Activated gamma-delta T cell treated with Interleukin-2 at 50 U/mL for 16 hours (primary cell): Measurements from ENCODE around the gene CTDSP2.
"Not testable (repeated sequence)": the region's sequence is repeated elsewhere in the genome, so short reads cannot be mapped to it uniquely, and the experiment has no call there.

Source experiments
- DNase-seq: peaks from one replicate; pipeline ENCODE4 v3.0.0-alpha.2; 2020

CTDSP2 gene

DNA sequence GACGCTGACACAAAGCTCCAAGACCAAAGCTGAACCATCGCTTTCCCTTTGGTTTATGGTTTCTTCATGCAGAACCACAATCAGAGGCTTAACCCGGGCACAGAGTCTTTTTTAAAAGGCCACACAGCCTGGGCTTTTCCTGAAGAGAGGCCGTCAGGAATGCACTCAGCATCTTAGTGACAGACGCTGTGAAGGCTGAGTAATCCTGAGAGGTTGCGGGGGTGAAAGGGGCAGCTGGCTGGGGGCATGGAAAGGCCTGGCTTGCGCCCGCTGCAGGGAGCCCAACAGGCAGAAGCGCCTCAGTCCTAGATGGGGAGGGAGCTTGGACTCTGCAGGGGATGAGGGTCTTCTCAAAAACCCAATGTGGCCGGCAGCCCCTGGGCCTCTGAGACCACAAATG is 13.6 kb downstream of the CTDSP2 start:
- no peak for DNase-seq

DNA sequence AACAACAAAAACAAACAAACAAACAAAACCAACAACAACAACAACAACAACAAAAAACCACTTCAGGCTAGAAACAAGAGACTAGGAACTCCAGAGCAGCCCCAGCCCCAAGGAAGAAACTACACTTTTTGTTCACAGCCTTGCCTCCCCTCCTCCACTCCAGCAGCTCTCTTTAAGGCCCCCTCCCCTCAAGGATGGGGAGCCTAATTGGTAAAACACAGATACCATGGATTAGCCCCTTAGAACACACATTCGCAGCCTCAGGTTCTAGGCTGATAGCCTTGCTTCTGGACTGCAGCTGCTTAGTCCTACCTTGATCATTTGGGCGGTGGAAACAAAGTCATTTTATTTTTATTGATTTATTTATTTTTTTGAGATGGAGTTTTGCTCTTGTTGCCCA is 16.1 kb downstream of the CTDSP2 start:
- no peak for DNase-seq

DNA sequence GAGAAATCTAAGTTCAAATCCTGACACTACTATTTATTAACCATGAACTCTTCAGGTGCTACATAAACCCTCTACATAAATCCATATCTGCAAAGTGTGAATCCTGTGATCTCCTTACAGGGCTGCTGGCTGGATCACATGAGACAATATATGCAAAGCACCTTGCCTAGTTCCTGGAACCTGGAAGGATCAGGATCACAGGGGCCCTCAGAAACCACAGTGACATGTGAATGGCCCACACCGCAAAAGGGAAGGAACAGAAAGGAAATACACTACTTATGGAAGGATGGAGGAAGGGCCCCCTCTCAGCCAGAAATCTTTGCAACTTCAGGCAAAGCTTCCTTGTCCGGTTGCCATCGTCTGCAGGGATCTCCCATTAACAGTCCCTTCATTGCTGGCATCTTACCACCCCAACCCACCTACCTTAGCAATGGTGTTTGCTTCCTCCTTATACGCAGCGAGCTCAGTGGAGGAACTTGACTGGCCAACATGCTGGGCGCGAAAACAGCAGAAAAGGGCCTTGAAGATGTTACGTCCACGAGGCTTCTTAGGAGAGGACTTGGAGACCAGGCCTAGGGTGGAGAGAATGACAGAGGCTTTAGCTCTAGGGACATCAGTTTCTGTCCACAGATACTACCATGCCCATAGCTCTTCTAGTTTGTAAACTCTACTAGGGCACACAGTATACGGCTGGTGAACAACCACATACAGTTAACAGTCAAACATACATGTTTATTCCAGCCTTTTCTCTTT is 17.3 kb downstream of the CTDSP2 start:
- DNase-seq: no peak

DNA sequence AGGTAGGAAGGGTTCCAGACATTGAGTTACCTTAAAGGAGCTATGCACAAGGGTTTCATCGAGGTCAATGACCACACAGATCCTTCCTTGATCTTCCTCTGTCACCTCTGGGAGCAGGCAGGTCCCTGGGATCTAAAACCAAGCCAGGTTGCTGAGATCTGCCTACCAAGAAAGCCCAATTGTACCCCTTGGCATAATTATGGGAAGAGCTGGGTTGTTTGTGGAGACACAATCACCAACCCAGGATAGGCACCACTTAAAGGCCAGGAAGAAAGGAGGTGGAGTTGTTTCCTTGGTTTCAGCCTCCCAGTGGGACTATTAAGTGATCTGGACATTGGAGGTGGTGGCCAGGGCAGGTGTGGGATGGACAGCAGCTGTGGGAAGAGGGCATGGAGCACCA is 19.6 kb downstream of the CTDSP2 start:
- no peak for DNase-seq

DNA sequence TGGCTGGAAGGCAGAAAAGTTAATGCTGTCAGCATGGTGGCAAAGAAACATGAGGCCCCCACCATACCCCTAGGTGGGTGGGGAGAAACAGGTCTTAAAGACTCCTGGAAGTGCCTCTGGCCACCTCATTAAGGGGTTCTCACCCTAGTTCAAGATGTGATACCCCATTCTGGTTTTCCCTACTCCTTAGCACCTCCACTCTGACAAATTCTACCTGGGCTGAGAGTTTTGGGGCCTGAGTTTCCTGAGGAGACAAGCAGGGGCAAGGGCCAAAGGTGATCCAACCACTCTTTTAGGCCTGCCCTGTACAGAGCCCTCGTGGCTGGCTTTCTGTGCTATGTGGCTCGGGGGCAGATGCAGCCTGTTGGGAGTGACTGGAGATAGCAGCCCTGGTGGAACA is 20.1 kb downstream of the CTDSP2 start:
- no peak for DNase-seq

DNA sequence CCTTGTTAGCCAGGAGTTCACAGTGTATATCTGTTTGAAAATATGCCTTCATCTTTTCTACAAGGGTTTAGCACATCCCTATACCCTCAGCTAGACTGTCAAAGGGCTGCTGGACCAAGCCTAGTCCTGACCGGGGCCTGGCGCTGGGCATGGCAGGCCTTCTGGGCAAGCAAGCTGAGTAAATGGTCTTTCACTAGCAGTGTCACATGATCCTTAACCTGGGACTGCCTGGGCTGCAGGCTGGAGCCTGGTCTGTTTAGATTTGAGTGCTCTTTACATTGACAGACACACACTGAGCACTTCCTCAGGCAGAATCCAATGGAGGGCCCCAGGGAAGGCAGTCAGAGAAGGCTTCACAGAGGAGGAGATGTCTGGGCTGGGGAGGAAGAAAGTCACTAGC is 21.1 kb downstream of the CTDSP2 start:
- no peak for DNase-seq

DNA sequence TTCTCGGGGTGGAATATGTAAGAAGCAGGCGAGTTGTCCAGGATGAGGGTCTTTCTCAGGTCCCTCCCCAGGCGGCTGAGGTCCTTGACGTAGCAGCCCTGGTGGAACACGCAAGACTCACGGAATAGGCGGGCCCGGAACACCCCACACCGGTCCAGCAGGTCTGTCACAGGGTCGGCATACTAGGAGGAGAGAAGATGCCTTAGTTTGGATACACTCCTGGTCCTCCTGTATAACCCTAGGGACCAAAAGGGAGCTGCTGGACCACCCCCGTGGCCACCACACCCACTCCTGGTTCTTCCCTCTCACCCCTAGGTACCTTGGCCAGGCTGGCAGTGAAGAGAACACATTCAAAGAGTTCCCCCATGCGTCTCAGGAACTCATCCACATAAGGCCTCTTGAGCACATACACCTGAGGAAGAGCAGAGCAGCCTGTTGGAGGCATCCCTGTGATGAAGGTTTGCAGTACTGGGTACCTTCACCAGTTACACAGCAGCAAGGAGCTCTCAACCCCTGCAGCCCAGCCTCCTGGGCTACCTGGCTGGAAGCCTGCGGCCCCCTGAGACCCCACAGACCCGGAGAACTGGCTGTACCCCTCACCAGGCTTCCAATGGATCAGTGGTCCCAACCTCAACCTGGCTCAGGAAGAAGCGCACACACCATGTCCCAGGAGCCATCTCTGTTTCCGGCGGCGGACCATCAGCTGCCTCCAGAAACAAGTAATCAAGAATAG is 22.5 kb downstream of the CTDSP2 start:
- DNase-seq: no peak

DNA sequence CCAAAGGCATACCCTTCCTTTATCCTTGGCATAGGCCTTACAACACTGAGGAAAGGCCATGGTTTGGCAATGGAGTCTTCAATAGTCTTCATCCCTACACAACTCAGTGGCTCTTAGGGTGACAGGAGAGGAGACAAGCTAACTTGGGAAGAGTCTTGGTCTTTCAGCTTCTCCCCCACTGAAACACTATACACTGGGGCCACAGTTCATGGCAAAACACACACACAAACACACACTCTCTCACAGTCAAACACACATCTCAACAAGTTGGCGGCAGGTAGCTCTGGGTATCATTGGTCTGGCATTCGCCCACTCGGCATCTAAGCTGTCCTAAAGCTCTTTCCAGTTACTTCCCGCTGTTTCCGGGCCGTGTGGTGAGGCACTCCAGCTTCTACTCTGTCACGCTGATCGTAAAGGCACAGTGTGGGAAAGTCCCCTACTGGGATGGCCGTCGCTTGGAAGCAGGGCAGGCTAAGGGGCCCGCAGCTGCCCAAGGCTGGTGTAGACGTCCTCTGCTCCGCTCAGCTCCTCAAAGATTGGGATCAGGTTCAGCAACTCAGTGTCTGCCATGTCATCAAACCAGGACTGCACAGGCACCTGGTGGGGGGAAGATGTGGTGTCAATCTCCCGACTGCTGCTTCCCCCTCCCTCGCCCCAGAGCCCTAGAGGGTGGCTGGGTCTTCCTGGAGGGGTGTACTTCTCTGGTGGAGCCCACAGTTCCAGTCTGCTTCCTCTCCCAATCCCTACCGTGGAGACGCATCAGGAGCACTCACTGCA is 23.2 kb downstream of the CTDSP2 start:
- no peak for DNase-seq

DNA sequence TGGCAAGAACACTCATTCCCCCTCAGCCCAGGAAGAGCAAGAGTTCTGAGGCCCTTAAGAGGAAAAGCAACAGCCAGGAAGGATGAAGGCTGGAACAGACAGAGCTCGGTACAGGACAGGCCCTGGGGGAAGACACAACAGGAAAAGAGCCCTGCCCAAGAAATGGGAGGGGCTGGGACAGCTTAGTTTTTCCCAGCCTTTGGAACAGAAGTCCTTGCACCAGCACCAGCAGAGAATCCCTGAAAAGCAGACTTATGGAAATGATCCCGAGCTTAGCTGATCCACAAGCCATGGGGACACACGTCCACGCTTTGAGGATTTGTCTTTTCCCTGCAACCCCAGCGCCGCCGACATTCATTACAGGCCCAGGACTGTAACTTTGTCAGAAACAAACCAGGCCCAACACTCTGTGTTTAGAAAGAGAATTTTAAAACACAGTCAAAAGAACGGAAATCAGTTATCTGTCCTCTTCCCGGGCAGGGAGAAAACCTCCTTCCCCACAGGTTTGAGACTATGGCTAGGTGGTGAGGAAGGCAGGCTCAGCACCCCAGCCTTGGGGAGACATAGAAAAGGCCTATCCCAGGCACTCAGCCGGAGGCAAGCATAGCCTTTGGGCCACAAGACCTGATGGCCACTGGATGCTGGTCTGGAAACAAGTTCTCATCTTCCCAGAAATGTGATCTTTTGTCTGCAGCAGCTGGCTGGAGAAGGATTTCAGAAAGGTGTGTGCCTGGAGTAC is 24.0 kb downstream of the CTDSP2 start:
- no peak for DNase-seq

DNA sequence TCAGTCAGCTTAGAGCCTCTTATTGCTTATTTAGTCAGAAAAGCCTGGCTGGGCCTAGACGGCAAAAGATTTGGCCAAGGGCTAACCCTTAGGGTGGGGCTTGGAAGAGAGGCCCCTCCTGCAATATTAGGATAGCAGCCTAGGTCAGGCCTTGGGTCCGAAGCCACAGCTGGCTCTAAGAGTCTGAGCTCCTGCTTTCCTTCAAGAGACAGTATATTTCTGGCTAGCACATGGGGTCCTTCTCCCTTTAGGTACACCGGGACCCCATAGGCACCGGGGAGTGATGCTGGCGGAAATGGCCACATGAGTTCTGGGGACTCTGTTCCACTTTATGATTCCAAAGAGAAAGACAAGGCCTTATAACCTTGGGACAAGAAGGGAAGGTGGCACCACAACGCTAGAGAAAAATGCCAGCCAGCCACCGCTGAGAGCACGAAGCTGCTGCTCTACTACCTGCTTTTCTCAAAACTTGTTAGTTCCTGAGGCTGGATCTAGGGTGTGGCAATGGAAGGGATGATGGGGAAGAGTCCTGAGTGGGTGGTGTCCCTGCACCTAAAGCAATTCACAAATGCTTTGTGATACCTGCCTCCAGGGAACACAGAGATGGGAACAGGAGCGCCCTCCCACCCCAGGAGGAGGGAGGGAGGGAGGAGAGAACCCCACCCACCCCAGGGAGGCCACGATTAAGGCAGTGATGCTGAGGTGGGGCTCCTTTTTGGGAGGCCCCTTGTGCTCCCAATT is 24.9 kb downstream of the CTDSP2 start:
- DNase-seq: no peak

DNA sequence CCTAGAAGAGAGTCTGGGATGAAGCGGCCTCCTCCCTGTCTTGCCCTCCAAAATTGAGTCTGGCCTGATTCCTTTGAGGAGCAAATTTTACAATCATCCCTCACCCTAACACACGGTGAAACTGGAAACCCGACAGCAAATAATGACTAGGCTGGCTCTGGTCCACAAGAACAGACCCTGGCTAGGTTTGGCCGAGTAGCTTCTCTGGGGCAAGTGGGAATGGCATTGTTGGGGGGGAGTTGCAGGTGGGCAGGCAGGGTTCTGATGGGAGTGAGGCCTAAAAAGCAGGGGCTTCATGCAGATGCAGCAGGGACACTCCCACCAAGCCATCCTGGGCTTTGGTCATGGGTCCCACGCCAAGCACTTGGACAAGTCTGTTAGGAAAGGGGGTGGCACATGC is 25.5 kb downstream of the CTDSP2 start:
- DNase-seq: not testable (repeated sequence)

DNA sequence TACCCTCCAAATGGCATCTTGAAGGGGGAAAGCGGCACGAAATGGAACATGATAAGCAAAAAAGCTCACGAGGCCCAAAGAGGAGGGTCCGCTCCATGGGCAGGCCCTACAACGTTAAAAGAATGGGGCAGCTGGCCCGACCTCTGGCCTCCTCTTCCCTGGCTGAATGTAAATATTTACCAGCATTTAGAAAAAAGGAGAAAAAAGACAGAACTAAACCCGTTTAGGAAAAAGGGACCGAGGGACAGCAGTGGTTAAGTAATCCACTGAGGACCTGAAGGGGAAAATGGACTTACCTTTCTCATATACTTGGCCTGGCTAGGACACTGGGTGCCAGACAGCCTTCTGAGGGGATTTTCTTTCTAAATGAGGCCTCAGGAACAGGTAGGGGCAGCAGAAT is 26.4 kb downstream of the CTDSP2 start:
- DNase-seq: not testable (repeated sequence)

DNA sequence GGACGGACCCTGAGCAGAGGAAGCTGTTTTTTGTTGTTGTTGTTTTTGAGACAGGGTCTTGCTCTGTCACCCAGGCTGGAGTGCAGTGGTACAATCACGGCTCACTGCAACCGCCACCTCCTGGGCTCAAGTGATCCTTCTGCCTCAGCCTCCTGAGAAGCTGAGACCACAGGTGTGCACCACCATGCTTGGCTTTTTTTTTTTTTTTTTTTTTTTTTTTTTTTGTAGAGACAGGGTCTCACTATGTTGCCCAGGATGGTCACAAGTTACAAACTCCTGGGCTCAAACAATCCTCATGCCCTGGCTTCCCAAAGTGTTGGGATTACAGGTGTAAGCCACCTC is 28.6 kb downstream of the CTDSP2 start:
- DNase-seq: not testable (repeated sequence)

DNA sequence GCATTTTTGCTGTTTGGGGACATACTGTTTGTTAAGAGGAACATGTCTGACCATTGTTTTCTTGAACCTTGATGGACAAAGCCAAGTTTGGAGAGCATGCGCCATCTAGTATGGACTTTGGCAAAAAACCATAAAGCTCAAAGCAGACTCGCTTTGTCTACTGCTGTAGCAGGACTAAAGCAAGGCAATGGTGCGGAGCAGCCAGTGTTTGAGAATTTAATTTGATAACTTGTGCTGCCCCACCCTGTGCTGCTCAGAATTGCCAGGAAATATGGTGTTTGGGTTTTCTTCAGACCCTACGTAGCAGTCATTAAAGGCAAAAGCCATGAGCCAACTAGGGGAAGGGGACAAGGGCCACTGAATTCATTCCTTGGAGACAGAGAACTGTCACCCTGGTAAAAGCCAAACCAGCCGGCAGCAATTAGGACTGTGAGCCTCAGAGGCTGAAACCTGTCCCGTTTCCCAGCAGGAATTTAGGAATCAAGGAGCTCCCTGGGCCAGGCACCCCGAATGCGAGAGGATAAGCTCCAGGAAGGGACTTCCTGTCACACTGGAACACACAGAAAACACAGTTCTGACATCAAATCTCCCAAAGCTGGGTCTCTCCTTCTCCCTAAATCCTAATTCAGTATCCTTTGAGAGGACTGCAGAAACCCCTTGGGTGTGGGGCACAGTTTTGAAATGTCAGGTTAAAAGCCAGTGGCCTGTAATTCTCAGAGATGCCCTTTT is 29.1 kb downstream of the CTDSP2 start:
- DNase-seq: no peak

DNA sequence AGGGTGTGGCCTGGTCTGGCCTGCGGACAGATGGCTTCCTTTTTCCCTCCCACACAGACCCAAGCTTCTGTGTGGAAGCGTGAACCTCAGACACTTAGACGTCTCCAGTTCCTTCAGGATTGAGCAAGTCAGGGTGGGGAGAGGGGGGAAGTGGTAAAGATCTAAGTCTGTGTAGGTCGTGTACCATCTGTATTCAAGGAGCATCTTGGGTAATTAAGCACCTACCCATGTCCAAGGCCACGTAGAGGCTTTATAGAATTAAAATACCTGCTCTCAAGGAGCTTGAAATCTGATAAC is 29.7 kb downstream of the CTDSP2 start:
- DNase-seq: no peak

DNA sequence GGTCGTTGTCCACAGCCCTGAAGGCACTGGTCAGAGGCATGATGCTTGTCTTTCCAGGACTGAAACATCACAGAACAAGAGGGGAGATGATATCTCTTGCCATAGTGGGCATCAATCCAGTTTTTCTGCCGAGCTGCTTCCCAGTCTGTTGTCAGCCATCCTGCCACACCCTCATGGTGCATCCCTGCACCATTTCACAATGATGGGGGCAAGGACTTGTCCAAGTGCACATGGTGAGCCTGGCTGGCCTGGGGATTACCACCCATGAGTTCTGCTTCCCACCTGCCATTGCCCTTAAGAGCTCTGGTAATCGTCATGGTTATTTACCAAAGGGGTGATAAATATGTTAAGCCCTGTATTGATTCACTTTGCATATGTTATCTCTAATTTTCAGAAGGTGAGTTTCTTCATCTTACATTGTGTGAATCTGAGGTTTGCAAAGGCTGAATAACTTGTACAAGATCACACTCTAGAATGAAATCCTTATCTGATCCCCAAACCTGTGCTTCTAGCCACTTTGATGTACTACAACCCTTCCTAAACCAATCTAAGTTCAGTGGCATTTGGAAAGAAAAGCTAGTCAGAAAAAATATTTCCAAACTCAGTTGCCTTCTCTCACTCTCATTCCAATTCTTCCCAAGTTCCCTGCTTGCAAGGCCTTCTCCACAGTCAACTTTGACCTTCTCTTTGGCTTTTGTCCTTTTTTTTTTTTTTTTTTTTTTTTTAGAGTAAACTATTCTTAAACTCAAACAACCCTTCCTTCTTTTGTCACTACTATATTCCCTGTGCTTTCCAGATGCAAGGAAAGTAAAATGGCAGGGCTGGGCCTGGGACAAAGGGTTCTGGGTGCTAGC is 30.3 kb downstream of the CTDSP2 start:
- no peak for DNase-seq

DNA sequence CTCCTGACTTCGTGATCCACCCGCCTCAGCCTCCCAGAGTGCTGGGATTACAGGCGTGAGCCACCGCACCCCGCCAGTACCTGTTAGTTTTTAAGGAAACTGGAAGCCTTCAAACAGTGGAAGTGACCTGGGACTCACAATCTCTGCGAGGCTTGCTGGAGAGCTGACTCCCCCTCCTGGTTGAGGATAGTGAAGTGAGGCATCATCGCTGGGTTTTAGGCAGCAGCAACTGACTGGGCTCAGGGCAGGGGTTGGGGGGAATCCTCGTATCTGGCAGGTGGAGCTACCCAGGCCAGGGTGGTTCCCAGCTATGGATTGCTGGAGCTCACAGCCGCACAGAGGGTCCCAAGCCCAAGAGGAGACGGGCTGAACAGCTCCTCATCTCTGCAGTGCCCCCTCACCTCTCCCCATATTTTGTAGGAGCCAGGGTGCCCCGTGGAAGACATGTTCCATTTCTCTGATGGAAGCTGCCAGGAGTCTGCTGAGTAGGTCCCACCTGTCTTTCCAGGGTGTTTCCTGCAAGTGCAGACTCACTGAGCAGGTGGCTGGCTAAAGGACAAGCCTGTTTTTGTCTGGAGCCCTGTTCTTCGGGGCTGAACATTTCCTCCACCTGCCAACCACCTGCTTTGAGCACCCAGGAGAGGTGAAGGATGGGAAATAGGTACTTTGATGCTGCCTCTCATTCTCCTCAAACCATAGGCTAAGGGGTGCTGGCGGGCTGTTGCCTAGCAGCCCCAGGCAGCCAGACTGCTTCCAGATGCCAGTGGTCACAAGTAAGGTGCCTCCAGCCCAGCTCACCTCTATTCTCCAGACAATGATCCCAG is 31.1 kb downstream of the CTDSP2 start:
- DNase-seq: no peak

DNA sequence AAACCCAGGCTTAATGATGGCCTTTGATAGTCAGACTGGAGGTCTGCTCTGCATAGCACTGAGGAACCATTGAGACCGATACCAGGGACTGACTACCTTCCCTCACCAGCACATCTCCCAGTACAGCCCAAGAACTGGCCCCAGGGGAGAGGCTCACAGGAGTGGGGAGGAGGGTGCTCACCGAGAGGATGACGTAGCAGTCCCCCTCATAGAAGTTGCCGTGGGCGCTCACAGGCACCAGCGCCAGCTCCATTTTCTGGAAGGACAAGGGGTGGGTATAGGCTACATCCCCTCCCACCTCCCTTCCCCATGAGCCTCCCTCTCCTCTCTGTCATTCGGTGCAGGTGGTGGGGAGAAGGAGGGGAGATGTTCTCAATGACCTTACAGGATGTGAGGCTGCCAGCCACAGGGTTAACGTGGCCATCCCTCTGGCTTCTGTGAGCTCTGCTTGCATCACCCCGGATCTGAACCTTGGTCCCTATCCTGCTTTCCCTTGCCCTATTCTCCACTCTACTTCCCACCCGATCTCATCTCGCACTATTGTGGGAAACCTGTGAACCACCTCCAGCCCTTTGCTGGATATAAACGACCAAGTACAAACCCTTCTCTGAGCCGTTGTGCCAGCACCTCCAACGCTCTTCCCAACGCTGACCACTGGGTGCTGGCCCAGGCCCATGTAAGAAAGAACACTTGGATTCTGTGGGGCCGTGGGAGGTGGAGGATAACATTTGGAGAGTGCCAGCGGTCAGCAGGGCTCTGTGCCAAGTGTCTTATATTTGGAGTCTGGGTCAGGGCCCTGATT is 32.4 kb downstream of the CTDSP2 start:
- no peak for DNase-seq
